ENCODE measurements around the gene SKAP1. TPM values are rescaled to one million over a fixed set of nuclear protein-coding genes. Genes with fewer than 3 reads are reported as not detected.
"Not testable (repeated sequence)": the region's sequence is repeated elsewhere in the genome, so short reads cannot be mapped to it uniquely, and the experiment has no call there.

The SKAP1 gene
- total and polyA plus RNA-seq, 2 experiments from 2014 or later: 0.36 TPM; not detected in 1

DNA sequence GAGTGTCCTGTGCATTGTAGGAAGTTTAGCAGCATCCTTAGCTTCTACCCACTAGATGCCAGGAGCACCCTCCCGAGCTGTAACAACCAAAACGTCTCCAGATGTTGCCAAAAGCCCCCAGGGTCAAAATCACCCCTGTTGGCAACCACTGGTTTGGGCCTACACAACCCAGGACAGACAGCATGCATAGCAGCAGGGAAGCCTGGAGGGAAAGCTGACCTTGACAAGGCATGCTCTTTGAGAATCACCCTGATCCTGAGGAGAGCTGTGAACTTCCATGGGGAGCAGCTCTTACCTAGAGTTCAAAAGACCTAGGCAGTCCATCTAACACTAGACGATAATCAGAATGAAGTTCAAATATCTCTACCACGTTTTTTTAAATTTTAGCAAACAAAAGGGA lies 9.2 kb downstream of the SKAP1 start:
- Histone ChIP-seq H3K9me3 (ENCODE audit: low read depth) (no peaks in the 10 kb centered on the region), H3K4me3 (no peak overlapping the region), H3K36me3 (no peaks in the 10 kb centered on the region), H3K27ac (no peak overlapping the region), H3K27me3 (peaks cover 10% of the 10 kb centered on the region), H3K4me1 (ENCODE audit: low read depth) (no peaks in the 10 kb centered on the region)
- TF ChIP-seq, protein P1, sequence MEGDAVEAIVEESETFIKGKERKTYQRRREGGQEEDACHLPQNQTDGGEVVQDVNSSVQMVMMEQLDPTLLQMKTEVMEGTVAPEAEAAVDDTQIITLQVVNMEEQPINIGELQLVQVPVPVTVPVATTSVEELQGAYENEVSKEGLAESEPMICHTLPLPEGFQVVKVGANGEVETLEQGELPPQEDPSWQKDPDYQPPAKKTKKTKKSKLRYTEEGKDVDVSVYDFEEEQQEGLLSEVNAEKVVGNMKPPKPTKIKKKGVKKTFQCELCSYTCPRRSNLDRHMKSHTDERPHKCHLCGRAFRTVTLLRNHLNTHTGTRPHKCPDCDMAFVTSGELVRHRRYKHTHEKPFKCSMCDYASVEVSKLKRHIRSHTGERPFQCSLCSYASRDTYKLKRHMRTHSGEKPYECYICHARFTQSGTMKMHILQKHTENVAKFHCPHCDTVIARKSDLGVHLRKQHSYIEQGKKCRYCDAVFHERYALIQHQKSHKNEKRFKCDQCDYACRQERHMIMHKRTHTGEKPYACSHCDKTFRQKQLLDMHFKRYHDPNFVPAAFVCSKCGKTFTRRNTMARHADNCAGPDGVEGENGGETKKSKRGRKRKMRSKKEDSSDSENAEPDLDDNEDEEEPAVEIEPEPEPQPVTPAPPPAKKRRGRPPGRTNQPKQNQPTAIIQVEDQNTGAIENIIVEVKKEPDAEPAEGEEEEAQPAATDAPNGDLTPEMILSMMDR (IDR thresholded peaks at IDR 0.05; ENCODE audit: low read depth, low read length): no peak
- DNase-seq (ENCODE audit: low read depth in 1 of 2, low spot score in 1 of 2): no peak

DNA sequence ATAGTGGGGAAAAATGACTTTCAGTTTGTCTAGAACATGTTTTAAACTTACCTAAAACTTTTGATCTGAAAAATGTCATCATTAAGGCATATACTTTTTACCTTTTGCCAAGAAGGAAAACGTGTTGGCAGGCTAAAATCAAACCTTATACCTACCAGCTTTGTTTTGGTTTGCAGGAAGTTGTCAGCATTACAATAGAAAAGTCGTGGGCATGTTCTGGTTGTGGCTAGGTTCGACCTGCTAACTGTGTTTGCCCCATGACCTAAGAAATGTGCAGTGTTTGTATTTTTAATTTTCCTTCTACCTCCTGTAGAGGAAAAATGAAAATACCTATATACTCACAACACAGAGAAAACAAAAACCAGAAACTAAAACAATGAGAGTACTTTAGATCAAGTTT lies 13.0 kb downstream of the SKAP1 start:
- H3K27ac ChIP-seq: no peak overlapping the region
- no peaks in the 10 kb centered on the region for H3K9me3 ChIP-seq (ENCODE audit: low read depth)
- H3K27me3 ChIP-seq: peaks cover 23% of the 10 kb centered on the region
- H3K4me3 ChIP-seq: no peak overlapping the region
- H3K36me3 ChIP-seq: no peaks in the 10 kb centered on the region
- no peaks in the 10 kb centered on the region for H3K4me1 ChIP-seq (ENCODE audit: low read depth)
- TF ChIP-seq, protein P1 (IDR thresholded peaks at IDR 0.05; ENCODE audit: low read depth, low read length): no peak
- DNase-seq (ENCODE audit: low read depth in 1 of 2, low spot score in 1 of 2): no peak

DNA sequence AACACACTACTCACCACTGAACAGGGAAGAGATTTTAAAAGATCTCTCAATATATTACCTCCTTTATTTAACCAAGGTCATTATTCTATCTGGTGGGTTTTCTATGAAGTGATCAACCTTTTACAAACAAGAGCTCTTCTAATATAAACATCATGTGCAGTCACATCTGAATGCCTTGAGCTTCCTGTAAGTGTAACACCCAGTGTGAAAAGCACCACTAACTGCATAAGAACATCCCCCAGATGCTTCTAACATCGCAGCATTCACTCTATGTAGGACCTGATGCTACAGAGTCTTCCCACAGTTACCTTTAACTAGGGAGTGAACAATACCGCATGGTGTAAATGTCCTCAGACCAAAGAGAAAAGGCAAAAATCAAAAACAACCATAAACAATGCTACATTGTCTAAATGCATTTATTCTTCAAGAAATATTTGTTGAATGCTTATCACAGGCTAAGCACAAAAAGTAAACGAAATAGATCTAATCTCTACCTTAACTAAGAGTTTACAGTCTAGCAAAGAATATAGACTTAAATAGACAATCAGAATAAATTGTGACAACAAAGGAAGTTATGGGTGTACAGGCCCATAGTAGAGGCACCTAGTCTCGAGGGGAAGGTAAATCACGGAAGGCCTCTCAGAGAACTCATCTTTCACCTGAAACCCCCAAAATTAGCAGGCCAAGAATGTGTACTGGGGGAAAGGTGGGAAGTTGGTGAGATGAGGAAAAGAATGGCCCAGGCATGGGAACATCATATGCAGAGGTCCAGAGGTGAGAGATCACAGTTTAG lies 16.2 kb downstream of the SKAP1 start:
- H3K9me3 ChIP-seq (ENCODE audit: low read depth): no peaks in the 10 kb centered on the region
- no peaks in the 10 kb centered on the region for H3K4me1 ChIP-seq (ENCODE audit: low read depth)
- H3K27me3 ChIP-seq: peaks cover 29% of the 10 kb centered on the region
- H3K36me3 ChIP-seq: no peaks in the 10 kb centered on the region
- no peak overlapping the region for H3K4me3 ChIP-seq
- no peak overlapping the region for H3K27ac ChIP-seq
- TF ChIP-seq, protein P1 (IDR thresholded peaks at IDR 0.05; ENCODE audit: low read depth, low read length): no peak
- no peak for DNase-seq (ENCODE audit: low read depth in 1 of 2, low spot score in 1 of 2)

DNA sequence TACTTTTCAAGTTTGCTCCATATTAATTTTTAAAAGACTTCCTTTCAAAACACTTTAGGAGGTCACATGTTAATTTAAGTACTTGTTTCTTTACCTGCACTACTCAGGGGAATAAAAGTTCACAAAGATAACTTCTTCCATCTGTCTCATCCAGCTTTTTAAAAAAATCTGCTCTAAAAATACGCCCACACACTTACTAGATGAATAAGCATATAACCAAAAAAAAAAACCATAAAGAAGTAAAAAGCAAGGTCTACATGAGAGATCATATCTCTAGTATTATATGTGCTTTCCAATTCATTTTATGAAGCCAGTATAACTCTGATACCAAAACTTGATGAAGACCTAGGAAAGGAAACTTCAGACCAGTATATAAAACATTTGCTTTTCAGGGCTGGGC lies 17.2 kb downstream of the SKAP1 start:
- no peak for DNase-seq (ENCODE audit: low read depth in 1 of 2, low spot score in 1 of 2)
- Histone ChIP-seq H3K27me3 (peaks cover 27% of the 10 kb centered on the region), H3K36me3 (no peaks in the 10 kb centered on the region), H3K27ac (no peak overlapping the region), H3K4me3 (no peak overlapping the region), H3K9me3 (ENCODE audit: low read depth) (no peaks in the 10 kb centered on the region), H3K4me1 (ENCODE audit: low read depth) (no peaks in the 10 kb centered on the region)
- TF ChIP-seq, protein P1 (IDR thresholded peaks at IDR 0.05; ENCODE audit: low read depth, low read length): no peak

DNA sequence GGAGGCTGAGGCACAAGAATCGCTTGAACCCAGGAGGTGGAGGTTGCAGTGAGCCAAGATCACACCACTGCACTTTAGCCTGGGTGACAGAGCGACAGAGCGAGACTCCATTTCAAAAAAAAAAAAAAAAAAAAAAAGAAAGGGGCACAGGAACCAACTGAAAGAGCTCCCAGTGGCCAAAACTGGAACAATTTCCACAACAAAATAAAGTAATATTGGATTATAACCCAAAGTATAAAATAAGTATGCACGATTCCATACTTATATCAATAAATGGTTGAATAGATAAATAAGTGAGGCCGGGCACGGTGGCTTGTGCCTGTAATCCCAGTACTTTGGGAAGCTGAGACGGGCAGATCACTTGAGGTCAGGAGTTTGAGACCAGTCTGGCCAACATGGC lies 19.2 kb downstream of the SKAP1 start:
- H3K9me3 ChIP-seq (ENCODE audit: low read depth); H3K36me3 ChIP-seq; H3K27ac ChIP-seq; DNase-seq (ENCODE audit: low read depth in 1 of 2, low spot score in 1 of 2); H3K4me1 ChIP-seq (ENCODE audit: low read depth); H3K4me3 ChIP-seq: not testable (repeated sequence)
- peaks cover 19% of the 10 kb centered on the region for H3K27me3 ChIP-seq

- H3K27ac ChIP-seq: no peak overlapping the region
- H3K4me3 ChIP-seq: no peak overlapping the region
- TF ChIP-seq, protein P1 (IDR thresholded peaks at IDR 0.05; ENCODE audit: low read depth, low read length): no peak
- DNase-seq (ENCODE audit: low read depth in 1 of 2, low spot score in 1 of 2): no peak
- H3K27me3 ChIP-seq: peaks cover 8% of the 10 kb centered on the region
- H3K4me1 ChIP-seq (ENCODE audit: low read depth): no peaks in the 10 kb centered on the region
- no peaks in the 10 kb centered on the region for H3K9me3 ChIP-seq (ENCODE audit: low read depth)
- no peaks in the 10 kb centered on the region for H3K36me3 ChIP-seq
Observed at GRCh38 chr17:48409607-48410006, 20.4 kb downstream of the SKAP1 start.

All from cardiac muscle cell (in vitro differentiated cells and primary cell).